Measurements from ENCODE around the gene BCAS4.

BCAS4 gene

GRCh38 chr20:50828363-50829136, 33.7 kb downstream of the BCAS4 start:
- DNase-seq: no peak

DNA sequence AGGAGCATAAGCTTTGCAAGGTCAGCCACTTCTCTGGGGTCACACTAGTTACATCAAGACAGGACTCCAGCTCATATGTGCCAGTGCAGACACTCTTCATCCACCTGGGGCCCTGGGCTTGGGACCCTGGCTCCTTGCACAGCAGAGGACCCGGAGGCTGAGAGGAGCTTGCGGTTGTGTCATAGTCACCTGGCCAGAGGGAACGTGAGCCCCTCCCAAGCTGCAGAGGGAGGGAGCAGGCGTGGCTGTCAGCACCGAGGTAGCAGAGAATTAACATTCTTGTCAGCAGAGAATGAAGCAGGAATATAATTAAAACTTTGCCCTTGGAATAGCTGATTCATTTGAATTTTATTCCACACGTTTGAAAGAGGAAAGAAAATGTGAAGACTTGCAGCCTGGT, 36.8 kb downstream of the BCAS4 start:
- no peak for DNase-seq

GRCh38 chr20:50834599-50835005, 39.7 kb downstream of the BCAS4 start:
- DNase-seq: no peak

GRCh38 chr20:50837532-50838321, 42.9 kb downstream of the BCAS4 start:
- DNase-seq: no peak

DNA sequence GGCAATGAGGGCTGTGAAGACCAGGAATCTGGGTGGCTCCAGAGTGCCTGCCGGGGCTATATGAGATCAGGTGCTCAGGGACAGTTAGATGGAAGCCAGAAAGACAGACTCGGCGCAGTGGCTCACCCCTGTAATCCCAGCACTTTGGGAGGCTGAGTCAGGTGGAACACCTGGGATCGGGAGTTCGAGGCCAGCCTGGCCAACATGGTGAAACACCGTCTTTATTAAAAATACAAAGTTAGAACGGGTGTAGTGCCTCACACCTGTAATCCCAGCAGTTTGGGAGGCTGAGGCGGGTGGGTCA, 43.4 kb downstream of the BCAS4 start:
- no peak for DNase-seq

- DNase-seq: no peak
These were observed 44.0 kb downstream of the BCAS4 start for GRCh38 chr20:50838707-50839385.

DNA sequence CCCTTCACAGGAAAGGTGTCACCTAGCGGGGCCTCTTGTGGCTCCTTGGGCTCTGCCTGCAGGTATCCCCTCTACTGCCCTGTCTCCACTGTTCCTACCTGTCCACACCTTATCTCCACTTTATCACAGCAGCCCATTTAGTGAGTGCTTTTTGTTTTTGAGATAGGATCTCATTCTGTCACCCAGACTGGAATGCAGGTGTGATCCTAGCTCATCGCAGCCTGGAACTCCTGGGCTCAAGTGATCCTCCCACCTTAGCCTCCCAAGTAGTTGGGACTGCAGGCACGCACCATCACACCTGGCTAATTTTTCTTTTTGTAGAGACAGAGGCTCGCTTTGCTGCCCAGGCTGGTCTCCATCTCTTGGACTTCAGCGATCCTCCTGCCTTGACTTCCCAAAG, 48.0 kb downstream of the BCAS4 start:
- no peak for DNase-seq

DNA sequence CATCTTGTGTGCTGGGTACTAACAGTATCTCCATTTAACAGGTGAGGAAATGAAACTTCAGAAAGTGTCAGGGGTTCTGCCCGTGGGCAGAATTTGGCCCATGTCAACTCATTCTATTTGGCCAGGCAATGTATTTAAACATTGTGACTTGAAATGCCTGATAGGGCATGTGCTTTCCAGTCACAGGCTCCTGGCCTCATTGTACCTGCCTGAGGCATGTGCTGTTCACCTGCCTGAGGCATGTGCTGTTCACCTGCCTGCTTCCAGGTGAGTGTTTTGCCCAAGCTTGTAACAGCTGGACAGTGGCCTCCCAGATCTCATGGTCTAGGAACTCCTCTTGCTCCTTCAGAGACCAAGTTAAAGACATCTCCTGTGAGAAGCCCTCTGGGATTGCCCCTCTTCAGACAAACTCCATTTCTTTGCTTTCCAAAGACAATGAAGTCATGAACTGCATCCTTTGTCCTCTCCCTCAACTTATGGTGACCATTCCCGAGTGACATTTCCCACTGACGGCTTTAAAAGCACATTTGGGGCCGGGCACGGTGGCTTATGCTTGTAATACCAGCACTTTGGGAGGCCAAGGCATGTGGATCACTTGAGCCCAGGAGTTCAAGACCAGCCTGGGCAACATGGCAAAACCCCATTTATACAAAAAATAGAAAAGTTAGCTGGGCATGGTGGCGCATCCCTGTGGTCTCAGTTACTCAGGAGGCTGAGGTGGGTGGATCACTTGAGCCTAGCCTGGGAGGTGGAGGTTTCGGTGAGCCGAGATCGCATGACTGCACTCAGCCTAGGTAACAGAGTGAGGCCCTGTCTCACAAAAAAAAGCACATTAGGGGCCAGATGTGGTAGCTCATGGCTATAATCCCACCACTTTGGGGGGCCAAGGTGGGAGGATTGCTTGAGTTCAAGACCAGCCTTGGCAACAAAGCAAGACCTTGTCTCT, 48.7 kb downstream of the BCAS4 start:
- DNase-seq: no peak

GRCh38 chr20:50844430-50845100, 49.7 kb downstream of the BCAS4 start:
- DNase-seq: no peak

DNA sequence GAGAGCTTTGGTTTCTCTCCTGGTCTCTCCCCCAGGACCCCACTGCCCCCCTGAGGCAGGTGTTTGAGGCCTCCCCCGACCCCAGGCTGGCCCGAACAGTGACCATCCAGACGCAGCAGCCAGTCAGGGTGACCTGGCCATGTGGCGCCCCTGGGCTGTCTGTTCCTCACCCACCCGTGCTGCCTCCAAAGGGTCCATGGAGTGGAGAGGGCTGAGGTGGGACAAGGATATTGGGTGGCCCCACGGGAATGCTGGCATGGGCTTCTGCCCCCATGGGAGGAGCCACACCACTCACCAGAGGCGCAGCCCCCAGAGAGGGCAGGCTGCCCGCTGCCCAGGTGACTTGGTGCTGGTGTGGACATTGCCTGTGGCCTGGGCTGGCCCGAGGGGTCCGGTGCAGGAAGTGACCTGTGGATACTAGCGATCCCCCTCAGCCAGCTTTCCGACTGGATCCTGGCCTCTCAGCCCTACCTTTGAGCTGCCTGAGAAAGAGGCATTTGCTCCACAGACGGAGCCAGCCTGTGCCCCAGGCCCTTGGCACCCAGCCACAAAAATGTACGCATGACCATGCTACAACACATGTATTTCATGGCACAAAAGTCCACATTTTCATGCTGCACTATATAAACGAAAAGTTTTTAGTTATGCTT, 50.8 kb downstream of the BCAS4 start:
- no peak for DNase-seq

GRCh38 chr20:50848341-50848808, 53.5 kb downstream of the BCAS4 start:
- no peak for DNase-seq

- no peak for DNase-seq
These were observed 54.2 kb downstream of the BCAS4 start for GRCh38 chr20:50848846-50849673.

GRCh38 chr20:50850721-50851286, 55.9 kb downstream of the BCAS4 start:
- no peak for DNase-seq

DNA sequence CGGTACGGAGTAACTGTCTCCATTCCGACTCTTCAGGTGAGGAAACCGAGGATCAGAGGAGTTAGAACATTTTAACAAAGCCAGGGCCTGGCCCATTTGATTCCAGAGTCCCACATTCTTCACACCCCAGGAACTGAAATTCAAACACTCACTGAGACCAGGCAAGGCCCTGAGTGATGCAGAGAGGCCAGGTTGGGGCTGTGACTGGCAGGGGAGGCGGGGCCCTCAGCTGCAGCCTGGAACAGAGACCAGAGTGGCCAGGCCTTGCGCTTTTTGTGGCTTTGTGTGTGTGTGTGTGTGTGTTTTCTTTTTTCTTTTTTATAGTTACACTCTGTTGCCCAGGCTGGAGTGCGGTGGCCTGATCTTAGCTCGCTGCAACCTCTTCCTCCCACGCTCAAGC, 57.2 kb downstream of the BCAS4 start:
- no peak for DNase-seq

DNA sequence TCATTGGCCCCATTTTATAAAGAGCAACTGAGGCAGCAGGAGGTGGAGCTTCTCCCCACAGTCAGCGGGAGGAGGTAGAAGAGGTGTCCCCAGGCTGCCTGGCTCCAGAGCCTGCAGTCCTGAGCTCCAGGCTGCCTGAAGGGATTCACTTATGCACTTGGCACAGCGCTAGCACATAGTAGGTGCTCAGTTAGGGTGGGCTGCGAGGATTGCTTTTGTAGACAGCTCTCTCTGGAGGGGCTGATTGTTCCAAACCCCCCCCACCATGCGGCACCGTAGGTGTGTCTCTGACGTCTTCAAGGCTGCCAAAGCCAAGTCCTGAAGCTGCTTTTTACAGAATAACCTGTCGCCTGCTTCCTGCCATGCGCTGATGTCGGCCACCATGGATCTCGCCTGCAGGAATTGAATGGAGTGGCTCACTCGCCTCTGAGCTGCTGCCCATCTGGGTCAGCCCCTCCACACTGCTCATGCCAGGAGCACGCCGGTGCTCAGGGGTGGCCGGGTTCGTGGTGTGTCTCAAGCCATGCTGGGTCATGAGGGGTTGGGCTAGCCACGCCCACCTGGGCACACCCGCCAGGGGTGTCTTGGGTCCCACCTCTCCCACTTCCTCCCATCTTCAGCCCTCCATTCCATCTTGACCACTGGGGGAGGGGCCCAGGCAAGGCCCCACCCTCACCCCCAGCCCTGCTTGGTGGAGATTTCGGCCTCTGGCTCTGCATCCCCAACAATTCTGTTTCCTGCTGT, 59.8 kb downstream of the BCAS4 start:
- DNase-seq: no peak

DNA sequence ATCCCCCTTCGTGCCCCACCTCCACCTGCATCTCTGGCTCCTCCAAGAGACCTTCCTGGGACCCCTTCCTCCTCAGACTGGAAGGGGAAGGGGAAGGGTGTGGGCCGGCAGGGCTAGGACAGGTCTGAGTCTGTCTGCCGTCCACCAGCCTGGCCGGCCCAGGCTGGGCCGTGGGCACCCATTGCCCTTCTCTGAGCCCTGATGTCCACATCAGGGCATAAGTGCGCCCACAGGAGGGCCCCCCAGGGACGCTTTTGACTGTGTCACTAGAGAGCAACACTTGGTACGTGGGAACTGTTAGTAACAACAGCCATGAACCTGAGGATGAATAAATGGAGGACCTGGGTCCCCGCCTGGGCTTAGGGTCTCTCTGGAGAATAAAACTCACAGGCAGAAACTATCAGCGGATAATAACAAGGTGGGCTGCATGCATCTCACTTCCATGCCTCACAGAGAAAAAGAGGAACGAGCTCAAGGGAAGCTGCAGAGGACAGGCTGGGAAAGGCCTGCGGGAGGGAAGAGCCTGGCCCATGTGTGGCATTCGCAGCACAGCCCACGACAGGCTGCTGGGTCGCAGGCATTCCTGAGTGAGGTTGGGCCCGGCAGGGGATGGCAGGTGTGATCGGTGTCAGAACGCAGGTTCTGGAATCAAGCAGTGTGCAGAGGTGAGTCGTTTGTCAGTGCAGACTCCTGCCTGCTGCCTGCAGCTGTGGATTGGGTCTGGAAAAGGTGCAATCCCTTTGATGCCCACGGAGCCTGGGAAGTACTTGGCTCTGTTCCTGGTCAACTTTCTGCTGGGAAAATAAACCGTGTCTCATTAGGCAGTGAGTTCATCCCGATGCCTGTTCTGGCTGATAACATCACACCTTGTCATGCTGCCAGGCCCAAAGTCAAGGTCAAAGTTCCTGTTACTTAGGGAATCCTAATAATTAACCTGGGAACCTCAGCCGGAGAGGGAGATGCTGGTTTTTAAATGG, 60.9 kb downstream of the BCAS4 start:
- DNase-seq: no peak

DNA sequence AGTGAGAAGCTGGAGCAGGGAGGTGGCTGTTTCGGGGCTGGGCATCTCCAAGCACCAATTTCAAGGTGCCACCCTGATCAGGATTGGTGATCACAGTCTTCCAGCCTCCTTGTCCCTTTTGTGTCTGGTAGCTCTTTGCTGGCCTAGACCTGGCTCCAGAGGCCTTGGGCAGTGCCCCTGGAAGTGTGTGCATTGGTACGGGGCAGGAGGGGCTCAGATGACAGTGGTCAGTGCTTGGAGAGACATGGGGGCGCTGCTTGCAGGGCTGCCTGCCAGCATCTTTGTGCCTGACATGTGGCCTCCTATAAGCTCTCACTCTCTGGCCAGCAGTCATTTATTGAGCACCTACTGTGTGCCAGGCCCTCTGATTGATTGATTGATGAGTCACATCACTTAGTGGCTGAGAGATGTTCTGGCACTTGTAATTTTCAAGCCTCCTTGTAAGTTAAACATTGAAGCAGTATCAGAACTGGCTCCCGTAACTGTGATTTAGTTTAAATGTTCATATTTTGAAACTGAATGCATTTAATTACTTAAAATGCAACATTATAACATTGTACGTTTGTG, 61.7 kb downstream of the BCAS4 start:
- DNase-seq: no peak

DNA sequence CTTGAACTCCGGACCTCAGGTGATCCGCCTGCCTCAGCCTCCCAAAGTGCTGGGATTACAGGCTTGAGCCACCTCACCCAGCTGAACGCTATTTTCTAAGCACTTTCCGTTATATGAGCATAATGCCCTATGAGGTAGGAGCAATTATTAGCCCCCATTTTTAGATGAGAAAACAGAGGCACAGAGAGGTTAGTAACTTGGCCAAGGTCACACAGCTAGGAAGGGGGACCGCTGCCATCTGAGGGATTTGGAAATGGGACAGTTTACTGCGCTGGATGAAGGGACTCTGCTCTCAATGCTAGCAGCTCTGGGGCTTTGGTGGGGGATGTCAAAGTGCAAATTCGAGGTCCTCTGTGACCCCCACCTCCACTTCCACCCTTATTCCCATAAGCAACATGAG, 62.5 kb downstream of the BCAS4 start:
- DNase-seq: no peak
